GM04503 (cell line): ENCODE results near the gene PKLR.
"Not testable (repeated sequence)": the region's sequence is repeated elsewhere in the genome, so short reads cannot be mapped to it uniquely, and the experiment has no call there.

Source experiments
- DNase-seq: peaks from one replicate; pipeline ENCODE4 v3.0.0-alpha.2; 2012; ENCODE audit warnings: low read depth

PKLR gene

GRCh38 chr1:155301342-155301841 is at the start of gene PKLR:
Gene PKLR (minus strand): TSS chr1:155301438. CDS start chr1:155301395, 43 bp downstream.
- no peak for DNase-seq

DNA sequence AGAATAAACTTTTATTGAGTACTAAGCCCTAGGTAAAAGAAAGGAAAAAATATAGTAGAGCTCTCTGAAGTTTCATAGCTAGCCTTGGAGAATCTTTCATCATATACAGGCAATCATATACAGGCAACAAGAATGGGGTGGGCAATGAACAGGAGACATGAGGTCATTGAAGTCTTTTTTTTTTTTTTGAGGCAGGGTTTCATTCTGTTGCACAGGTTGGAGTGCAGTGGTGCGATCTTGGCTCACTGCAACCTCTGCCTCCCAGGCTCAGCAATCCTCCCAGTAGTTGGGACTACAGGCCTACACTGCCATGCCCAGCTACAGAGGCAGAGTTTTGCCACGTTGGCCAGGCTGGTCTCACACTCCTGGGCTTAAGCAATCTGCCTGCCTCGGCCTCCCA is 41.6 kb upstream of the PKLR start:
- no peak for DNase-seq

DNA sequence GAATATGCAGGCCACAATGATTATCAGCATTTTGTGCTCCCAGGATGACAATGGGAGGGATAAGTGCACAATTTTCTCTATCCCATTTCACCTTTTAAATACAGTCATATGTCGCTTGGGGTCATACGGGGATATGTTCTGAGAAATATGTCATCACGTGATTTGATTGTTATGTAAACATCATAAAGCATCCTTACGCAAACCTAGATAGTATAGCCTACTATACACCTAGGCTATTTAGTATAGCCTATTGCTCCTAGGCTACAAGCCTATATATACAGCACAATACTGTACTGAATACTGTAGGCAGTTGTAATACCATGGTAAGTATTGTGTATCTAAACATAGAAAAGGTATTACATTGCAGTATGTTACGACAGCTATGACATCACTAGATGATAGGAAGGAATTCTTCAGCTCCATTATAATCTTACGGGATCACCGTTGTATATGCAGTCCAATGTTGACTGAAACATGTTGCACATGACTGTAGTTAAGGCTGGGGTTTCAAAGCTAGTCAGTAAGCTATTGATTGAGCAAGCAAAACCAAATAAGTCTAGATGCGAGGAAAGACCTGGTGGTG is 38.4 kb upstream of the PKLR start:
- DNase-seq, result no peak

GRCh38 chr1:155334962-155335361 is 33.7 kb upstream of the PKLR start:
- no peak for DNase-seq

DNA sequence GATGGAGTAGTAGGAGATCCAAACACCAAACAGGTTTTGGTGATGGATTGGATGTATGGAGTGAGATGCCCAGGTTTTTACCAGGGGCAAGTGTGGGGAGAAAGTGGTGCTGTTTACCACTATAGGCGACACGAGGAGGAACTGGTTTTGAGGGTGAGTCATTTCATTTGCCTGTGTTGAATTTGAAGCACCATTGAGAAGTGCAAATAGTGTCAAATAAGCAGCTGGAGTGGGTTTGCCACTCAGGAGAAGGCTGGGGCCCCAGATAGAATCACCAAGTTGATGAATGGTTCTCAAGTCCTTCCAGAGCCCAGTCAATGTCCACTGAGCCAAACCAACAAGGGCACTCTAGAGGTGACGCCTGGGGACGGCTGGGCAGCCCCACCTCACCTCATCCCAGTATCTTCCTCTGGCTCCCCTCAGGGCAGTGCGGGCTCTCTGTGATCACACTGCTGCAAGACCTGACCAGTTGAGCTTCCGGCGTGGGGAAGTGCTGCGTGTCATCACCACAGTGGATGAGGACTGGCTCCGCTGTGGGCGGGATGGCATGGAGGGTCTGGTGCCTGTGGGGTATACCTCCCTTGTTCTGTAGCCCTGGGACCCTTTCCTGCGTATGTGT is 28.9 kb upstream of the PKLR start:
- DNase-seq, result no peak

- DNase-seq, result not testable (repeated sequence)
Observed at GRCh38 chr1:155328856-155329255, 27.6 kb upstream of the PKLR start.

DNA sequence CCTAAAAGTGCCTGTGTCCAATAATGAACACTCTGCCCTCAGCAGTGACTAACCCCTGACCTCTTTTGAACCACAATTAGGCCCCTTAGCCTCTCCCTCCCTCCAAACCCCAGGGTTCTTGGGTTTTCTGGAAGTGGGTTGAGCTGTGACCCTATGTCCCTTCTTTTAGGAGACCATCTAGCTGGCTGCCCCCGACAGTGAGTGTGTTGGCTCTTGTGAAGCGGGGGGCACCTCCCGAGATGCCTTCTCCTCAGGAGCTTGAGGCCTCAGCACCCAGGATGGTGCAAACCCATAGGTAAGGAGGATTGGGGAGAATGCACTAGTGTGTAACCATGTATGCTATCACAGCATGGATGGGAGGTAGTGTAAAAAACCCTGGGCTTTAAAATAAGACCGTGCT is 26.7 kb upstream of the PKLR start:
- DNase-seq, result no peak

- DNase-seq, result no peak
Observed at GRCh38 chr1:155326631-155327037, 25.4 kb upstream of the PKLR start.

DNA sequence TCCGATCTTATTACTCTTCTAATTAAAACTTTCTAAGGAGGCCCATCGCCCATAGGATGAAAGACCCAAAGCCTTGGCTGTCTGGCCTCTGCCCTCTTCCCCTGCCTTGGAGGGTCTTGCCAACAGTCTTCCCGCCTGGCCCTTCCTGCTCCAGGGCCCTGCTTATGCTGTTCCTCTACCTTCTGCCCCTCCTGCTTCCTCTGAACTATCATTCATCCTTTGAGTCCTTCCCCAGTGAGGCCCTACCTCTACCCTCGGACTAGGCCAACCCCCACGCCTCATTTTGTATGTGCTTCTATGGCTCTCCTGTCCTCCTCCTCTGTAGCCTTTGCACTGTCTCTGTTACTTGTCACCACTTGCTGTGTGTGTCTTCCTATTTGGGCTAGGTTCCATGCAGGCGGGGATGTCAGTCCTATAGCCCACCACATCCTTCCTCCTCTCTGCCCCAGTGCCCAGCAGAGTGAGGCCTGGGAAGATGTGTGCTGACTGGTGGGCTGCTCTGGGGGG is 24.8 kb upstream of the PKLR start:
- no peak for DNase-seq

- DNase-seq, result no peak
Observed at GRCh38 chr1:155325603-155325893, 24.3 kb upstream of the PKLR start.

- DNase-seq, result no peak
Observed at GRCh38 chr1:155324717-155325602, 23.7 kb upstream of the PKLR start.

- DNase-seq, result peak; percentile 91
Observed at GRCh38 chr1:155324037-155324716, 22.9 kb upstream of the PKLR start.

- peak; percentile 67 for DNase-seq
Observed at GRCh38 chr1:155323729-155324036, 22.4 kb upstream of the PKLR start.

GRCh38 chr1:155322953-155323728 is 21.9 kb upstream of the PKLR start:
- DNase-seq, result peak; percentile 89

DNA sequence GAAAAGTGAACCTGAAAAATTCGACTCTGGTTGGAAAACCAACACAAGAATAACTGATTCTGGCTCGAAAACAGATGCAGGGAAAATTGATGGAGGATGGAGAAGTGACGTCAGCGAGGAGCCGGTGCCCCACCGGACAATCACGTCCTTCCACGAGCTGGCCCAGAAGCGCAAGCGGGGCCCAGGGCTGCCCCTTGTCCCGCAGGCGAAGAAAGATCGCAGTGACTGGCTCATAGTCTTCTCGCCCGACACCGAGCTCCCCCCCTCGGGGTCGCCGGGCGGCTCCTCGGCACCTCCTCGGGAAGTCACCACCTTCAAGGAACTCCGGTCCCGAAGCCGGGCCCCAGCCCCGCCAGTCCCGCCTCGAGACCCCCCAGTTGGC is 21.3 kb upstream of the PKLR start:
- DNase-seq, result no peak

DNA sequence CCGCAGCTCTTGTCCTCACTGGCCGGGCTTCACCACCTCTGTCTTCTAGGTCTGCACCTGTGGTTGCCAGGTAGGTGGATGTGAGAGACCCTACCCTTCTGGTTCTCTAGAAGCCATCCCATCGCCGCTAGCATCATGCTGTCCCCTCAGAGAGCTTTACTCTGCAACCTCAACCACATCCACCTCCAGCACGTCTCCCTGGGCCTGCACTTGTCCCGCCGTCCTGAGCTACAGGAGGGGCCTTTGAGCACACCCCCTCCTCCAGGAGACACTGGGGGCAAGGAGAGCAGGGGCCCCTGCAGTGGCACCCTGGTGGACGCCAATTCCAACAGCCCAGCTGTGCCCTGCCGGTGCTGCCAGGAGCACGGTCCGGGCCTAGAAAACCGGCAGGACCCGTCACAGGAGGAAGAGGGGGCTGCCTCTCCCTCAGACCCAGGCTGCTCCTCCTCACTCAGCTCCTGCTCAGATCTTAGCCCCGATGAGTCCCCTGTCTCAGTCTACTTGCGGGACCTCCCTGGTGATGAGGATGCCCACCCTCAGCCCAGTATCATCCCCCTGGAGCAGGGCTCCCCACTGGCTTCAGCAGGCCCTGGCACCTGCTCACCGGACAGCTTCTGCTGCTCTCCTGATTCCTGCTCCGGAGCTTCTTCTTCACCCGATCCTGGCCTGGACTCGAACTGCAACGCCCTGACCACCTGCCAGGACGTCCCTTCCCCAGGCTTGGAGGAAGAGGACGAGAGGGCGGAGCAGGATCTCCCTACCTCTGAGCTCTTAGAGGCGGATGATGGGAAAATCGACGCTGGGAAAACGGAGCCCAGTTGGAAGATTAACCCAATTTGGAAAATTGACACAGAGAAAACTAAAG is 20.6 kb upstream of the PKLR start:
- DNase-seq, result no peak

DNA sequence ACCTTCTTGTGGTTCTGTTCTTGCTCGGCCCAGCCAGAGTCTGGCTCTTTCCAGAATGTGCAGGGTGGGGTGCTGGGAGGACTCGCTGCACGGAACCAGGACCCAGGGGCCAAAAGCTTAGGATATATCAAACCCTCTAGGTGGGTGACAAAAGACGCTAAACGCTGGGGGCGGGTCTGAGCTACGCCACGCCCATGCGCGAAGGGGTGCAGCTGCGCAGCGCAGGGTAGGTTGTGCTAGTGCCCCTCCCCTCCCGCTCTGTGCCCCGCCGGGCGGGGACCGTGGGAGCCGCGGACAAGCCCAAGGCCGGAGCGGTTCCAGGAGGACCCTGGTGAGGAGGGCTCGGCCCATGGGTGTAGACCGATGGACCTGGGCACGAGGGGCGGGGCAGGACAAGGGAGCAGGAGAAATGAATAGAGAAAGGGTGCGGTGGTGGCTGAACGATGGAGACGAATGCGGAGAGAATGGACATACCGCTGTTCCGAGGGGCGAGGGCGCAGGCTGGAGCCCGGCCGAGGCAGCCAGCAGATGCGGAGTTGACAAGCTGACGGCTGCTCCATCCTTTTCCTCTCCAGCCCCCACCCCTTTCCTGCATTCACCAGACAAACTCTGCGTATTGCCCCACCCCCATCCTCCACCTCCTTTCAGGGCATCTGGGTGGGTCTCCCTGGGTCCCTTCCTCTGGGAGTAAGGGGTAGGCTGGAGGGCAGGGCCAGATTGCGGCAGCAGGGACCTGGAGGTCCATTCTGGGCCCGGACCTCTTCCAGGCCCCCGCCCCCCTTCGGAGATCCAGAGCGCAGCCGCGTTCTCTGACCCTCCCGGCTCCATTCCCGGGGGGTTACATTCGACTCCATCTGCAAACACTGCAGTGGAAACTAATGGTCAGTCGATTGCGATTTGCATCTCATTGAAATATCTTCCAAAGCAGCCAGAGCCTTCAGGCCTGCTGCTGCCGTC is 19.7 kb upstream of the PKLR start, which contains the start of gene RUSC1:
TSS of gene RUSC1 (plus strand) at position 234 of the 957 bp plus-strand sequence. CDS start 880 bp downstream, outside the sequence.
- no peak for DNase-seq

GRCh38 chr1:155320252-155320651 is 19.0 kb upstream of the PKLR start:
- DNase-seq, result no peak

- DNase-seq, result no peak
Observed at GRCh38 chr1:155319536-155319935, 18.3 kb upstream of the PKLR start.
